Right lobe of liver (tissue), 6 donors: ENCODE data around the gene ANAPC15. TPM values are rescaled to one million over a fixed set of nuclear protein-coding genes. Genes with fewer than 3 reads are reported as not detected.
A peak's percentile ranks its signal among the peaks of the same experiment; 100 is the strongest.
"Not testable (repeated sequence)": the region's sequence is repeated elsewhere in the genome, so short reads cannot be mapped to it uniquely, and the experiment has no call there.

Experiments used
- ATAC-seq, 4 donors: fragments of 200-7000 bp; cut with Tn5 transposase; one replicate each; pipeline ENCODE4 v1.9.1; 2020; ENCODE audit warnings: mild to moderate bottlenecking in 4 of 4, moderate library complexity in 4 of 4
- DNase-seq, 3 donors: peaks; one replicate each; pipeline ENCODE4 v3.0.0-alpha.2; 2020
- H3K27ac ChIP-seq, 3 donors: fragments of 200-600 bp; one replicate each; pipeline ENCODE4 v1.8.0; 2022
- H3K27me3 ChIP-seq, 2 donors: fragments of 200-600 bp; one replicate each; pipeline ENCODE4 v1.8.0; 2022
- H3K36me3 ChIP-seq, 4 donors: fragments of 200-600 bp; sonication (generic) in 1 of 4; one replicate each; pipeline versions ENCODE4 v1.5.1 to v1.8.0; 2017 to 2022; ENCODE audit warnings: control low read depth in 1 of 4
- H3K4me1 ChIP-seq, 4 donors: fragments of 200-600 bp; sonication (generic) in 1 of 4; one replicate each; pipeline versions ENCODE4 v1.5.1 to v1.8.0; 2017 to 2022; ENCODE audit warnings: control low read depth in 1 of 4
- H3K4me3 ChIP-seq, 3 donors: fragments of 200-600 bp; one replicate each; pipeline ENCODE4 v1.8.0; 2022
- H3K9me3 ChIP-seq, 4 donors: fragments of 200-600 bp; sonication (generic) in 1 of 4; one replicate each; pipeline versions ENCODE4 v1.5.1 to v1.8.0; 2017 to 2022; ENCODE audit warnings: control low read depth in 1 of 4
- CTCF ChIP-seq, 4 donors: fragments of 200-600 bp in 3 of 4; fragments of 450-650 bp in 1 of 4; IDR thresholded peaks; one replicate each; pipeline versions ENCODE4 v1.5.1 to v1.8.0; 2016 to 2022; ENCODE audit warnings: antibody characterized with exemption in 4 of 4, mild to moderate bottlenecking in 2 of 4
- POLR2A ChIP-seq: fragments of 450-650 bp; IDR thresholded peaks from one replicate; pipeline ENCODE4 v1.6.1; 2017; ENCODE audit warnings: antibody characterized with exemption, mild to moderate bottlenecking
- WGBS: methylation state at CpG from one replicate; pipeline ENCODE4 v1.1.6; 2018; ENCODE audit warnings: low coverage, low lambda C conversion rate; ENCODE audit not compliant: insufficient coverage; ENCODE audit errors: missing lambda C conversion rate; 5-methylcytosine and 5-hydroxymethylcytosine counted together
- intact Hi-C, 2 donors: fragments of 100-400 bp; cut with DNase I; formaldehyde crosslinking; loops; one replicate each; pipeline versions ENCODE4 v1.11.2 to v1.14.1; 2022
- total RNA-seq, 6 experiments: library from RNA; depleted of rRNA in 2 of 6; stranded (reverse); fragments of >200 nt in 2 of 6; fragmentation: NEBNext Ultra II Directional in 3 of 6; extraction: Animal tissue kit (Norgen Biotek cat#: 25700) in 3 of 6; gene quantifications; one replicate each; pipeline versions ENCODE4 v1.1.0 to v1.2.4, GENCODE V29; 2016 to 2023
- donor health status: DM: no; HTN: yes; CAD: no.
- donor health status: DM: no; HTN: no; CAD: no.
- donor health status: DM: no; HTN: no; CAD: no.
- donor health status: DM: no; HTN: yes; CAD: no.
- donor health status: DM: no; HTN: yes; CAD: no.

Gene ANAPC15
- total RNA-seq, 6 experiments from 2014 or later = 11.8 to 17.0 (median 14.2) TPM

- no peak for ATAC-seq
- DNase-seq = no peak
- Histone ChIP-seq H3K4me3 (no peak overlapping the region), H3K9me3 (no peaks in the 10 kb centered on the region), H3K27me3 (no peaks in the 10 kb centered on the region), H3K36me3 (no peaks in the 10 kb centered on the region), H3K4me1 (no peaks in the 10 kb centered on the region), H3K27ac (no peak overlapping the region)
- intact Hi-C loops = no loop called here
- TF ChIP-seq CTCF (IDR thresholded peaks at IDR 0.05) (no peak), POLR2A (no peak)
- 82% methylated on average over 3 of the region's 3 CpGs for WGBS
Measured at GRCh38 chr11:72154816-72155215, 42.3 kb upstream of the ANAPC15 start.

GRCh38 chr11:72153874-72154273 is 41.4 kb upstream of the ANAPC15 start:
- intact Hi-C loops, H3K4me1 ChIP-seq, DNase-seq, ATAC-seq, H3K36me3 ChIP-seq, H3K9me3 ChIP-seq, H3K4me3 ChIP-seq, H3K27me3 ChIP-seq, H3K27ac ChIP-seq: not testable (repeated sequence)
- WGBS = 94% methylated on average over 2 of the region's 6 CpGs

GRCh38 chr11:72150882-72151281 is 38.4 kb upstream of the ANAPC15 start:
- no peak for TF ChIP-seq CTCF (IDR thresholded peaks at IDR 0.05)
- TF ChIP-seq POLR2A = no peak
- ATAC-seq (no peak), DNase-seq (no peak)
- H3K27me3 ChIP-seq = no peaks in the 10 kb centered on the region
- no peak overlapping the region for H3K4me3 ChIP-seq
- no peaks in the 10 kb centered on the region for H3K36me3 ChIP-seq
- intact Hi-C loops = no loop called here
- no peaks in the 10 kb centered on the region for H3K9me3 ChIP-seq
- WGBS = 52% methylated on average over 4 of the region's 4 CpGs
- no peaks in the 10 kb centered on the region for H3K4me1 ChIP-seq
- H3K27ac ChIP-seq = no peak overlapping the region

GRCh38 chr11:72146625-72147024 is 34.1 kb upstream of the ANAPC15 start:
- 43% methylated on average over 2 of the region's 2 CpGs for WGBS
- DNase-seq = peak in 1 of 3 donors; percentile 12
- Histone ChIP-seq H3K9me3 (no peaks in the 10 kb centered on the region), H3K27me3 (no peaks in the 10 kb centered on the region), H3K4me1 (no peaks in the 10 kb centered on the region), H3K36me3 (no peaks in the 10 kb centered on the region), H3K27ac (no peak overlapping the region), H3K4me3 (no peak overlapping the region)
- ATAC-seq = no peak
- TF ChIP-seq CTCF (IDR thresholded peaks at IDR 0.05) (no peak), POLR2A (no peak)
- intact Hi-C loops = no loop called here

GRCh38 chr11:72144807-72145565 is 32.5 kb upstream of the ANAPC15 start:
- H3K4me3 ChIP-seq = no peak overlapping the region
- H3K36me3 ChIP-seq = no peaks in the 10 kb centered on the region
- H3K4me1 ChIP-seq = no peaks in the 10 kb centered on the region
- H3K9me3 ChIP-seq = no peaks in the 10 kb centered on the region
- WGBS = 80% methylated on average over 1 of the region's 4 CpGs
- TF ChIP-seq POLR2A (no peak), CTCF (IDR thresholded peaks at IDR 0.05) (no peak)
- H3K27ac ChIP-seq = no peak overlapping the region
- intact Hi-C loops = no loop called here
- ATAC-seq (no peak), DNase-seq (no peak)
- H3K27me3 ChIP-seq = no peaks in the 10 kb centered on the region

GRCh38 chr11:72142543-72142942 is 30.0 kb upstream of the ANAPC15 start:
- ATAC-seq, H3K27me3 ChIP-seq, H3K9me3 ChIP-seq, H3K4me1 ChIP-seq, H3K36me3 ChIP-seq, intact Hi-C loops, H3K4me3 ChIP-seq, H3K27ac ChIP-seq: not testable (repeated sequence)
- no CpG with 5 or more reads among the region's 1 CpG for WGBS
- peak in 1 of 3 donors; percentile 12 for DNase-seq

- no CpG with 5 or more reads among the region's 1 CpG for WGBS
- ATAC-seq, H3K36me3 ChIP-seq, H3K4me3 ChIP-seq, H3K27ac ChIP-seq, DNase-seq, intact Hi-C loops, H3K27me3 ChIP-seq, H3K9me3 ChIP-seq, H3K4me1 ChIP-seq: not testable (repeated sequence)
Measured at GRCh38 chr11:72142086-72142485, 29.6 kb upstream of the ANAPC15 start.
